Lower lobe of right lung (tissue), 2 donors: ENCODE results near the gene EMD. TPM values are rescaled to one million over a fixed set of nuclear protein-coding genes. Genes with fewer than 3 reads are reported as not detected.

Source experiments
- ATAC-seq, 2 donors: fragments of 200-7000 bp; cut with Tn5 transposase; one replicate each; pipeline ENCODE4 v1.9.1; 2020 to 2022; ENCODE audit warnings: mild to moderate bottlenecking in 2 of 2, moderate library complexity in 2 of 2
- DNase-seq: peaks from one replicate; pipeline ENCODE4 v3.0.0-alpha.2; 2020
- H3K27ac ChIP-seq: fragments of 200-600 bp; one replicate; pipeline ENCODE4 v1.8.0; 2022
- H3K27me3 ChIP-seq: fragments of 200-600 bp; one replicate; pipeline ENCODE4 v1.8.0; 2022; ENCODE audit warnings: low read depth
- H3K36me3 ChIP-seq: fragments of 200-600 bp; one replicate; pipeline ENCODE4 v1.8.0; 2022; ENCODE audit warnings: mild to moderate bottlenecking
- H3K4me1 ChIP-seq: fragments of 200-600 bp; one replicate; pipeline ENCODE4 v1.8.0; 2022
- H3K4me3 ChIP-seq: fragments of 200-600 bp; one replicate; pipeline ENCODE4 v1.8.0; 2022; ENCODE audit warnings: mild to moderate bottlenecking
- H3K9me3 ChIP-seq: fragments of 200-600 bp; one replicate; pipeline ENCODE4 v1.8.0; 2022
- CTCF ChIP-seq: fragments of 200-600 bp; IDR thresholded peaks from one replicate; pipeline ENCODE4 v1.8.0; 2022; ENCODE audit warnings: antibody characterized with exemption, mild to moderate bottlenecking
- intact Hi-C: fragments of 100-400 bp; cut with DNase I; formaldehyde crosslinking; loops from one replicate; pipeline ENCODE4 v1.11.0; 2022
- total RNA-seq: library from RNA; stranded (reverse); fragmentation: NEBNext Ultra II Directional; extraction: Animal tissue kit (Norgen Biotek cat#: 25700); gene quantifications from one replicate; pipeline ENCODE4 v1.2.1, GENCODE V29; 2021
- donor health status: DM: no; HTN: yes; CAD: no; lungs with severe emphysema.

Gene EMD
- total RNA-seq, 1 donor from 2014 or later: 50.9 TPM

GRCh38 chrX:154358011-154358410, 21.1 kb upstream of the EMD start:
- H3K27me3 ChIP-seq: no peaks in the 10 kb centered on the region
- H3K27ac ChIP-seq: no peak overlapping the region
- H3K9me3 ChIP-seq: no peaks in the 10 kb centered on the region
- intact Hi-C loops: no loop called here
- no peak overlapping the region for H3K4me3 ChIP-seq
- H3K4me1 ChIP-seq: peaks cover 12% of the 10 kb centered on the region
- TF ChIP-seq CTCF: no peak
- ATAC-seq (no peak), DNase-seq (no peak)
- H3K36me3 ChIP-seq: peaks cover 98% of the 10 kb centered on the region

DNA sequence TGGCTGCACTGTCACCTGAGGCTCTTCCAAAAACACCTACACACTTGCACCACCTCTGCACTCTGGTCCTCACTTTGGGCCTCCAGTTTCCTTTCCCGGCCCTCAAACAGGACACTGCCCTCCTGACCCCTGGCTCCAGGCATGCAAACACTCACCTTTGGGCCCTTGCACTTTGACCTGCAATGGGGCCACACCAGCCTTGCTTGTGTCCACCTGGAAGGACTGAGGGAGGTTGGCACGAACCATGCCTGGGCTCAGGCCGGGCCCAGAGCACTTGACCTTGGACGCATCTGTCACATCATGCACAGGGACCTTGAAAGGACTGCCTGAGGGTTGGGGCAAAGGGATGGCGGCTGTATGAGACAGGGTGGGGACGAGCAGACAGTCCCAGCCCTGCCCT, 20.3 kb upstream of the EMD start:
- no peak for DNase-seq
- Histone ChIP-seq H3K9me3 (no peaks in the 10 kb centered on the region), H3K4me3 (no peak overlapping the region), H3K27ac (no peak overlapping the region), H3K36me3 (peaks cover 98% of the 10 kb centered on the region), H3K27me3 (no peaks in the 10 kb centered on the region), H3K4me1 (peaks cover 8% of the 10 kb centered on the region)
- TF ChIP-seq CTCF: no peak
- intact Hi-C loops: no loop called here
- ATAC-seq: no peak

GRCh38 chrX:154359362-154360154, 19.5 kb upstream of the EMD start:
- no peak for ATAC-seq
- peaks cover 98% of the 10 kb centered on the region for H3K36me3 ChIP-seq
- H3K9me3 ChIP-seq: no peaks in the 10 kb centered on the region
- DNase-seq: no peak
- peaks cover 6% of the 10 kb centered on the region for H3K4me1 ChIP-seq
- intact Hi-C loops: no loop called here
- H3K27me3 ChIP-seq: no peaks in the 10 kb centered on the region
- no peak for TF ChIP-seq CTCF
- no peak overlapping the region for H3K4me3 ChIP-seq
- H3K27ac ChIP-seq: peak overlapping the region; percentile 24

DNA sequence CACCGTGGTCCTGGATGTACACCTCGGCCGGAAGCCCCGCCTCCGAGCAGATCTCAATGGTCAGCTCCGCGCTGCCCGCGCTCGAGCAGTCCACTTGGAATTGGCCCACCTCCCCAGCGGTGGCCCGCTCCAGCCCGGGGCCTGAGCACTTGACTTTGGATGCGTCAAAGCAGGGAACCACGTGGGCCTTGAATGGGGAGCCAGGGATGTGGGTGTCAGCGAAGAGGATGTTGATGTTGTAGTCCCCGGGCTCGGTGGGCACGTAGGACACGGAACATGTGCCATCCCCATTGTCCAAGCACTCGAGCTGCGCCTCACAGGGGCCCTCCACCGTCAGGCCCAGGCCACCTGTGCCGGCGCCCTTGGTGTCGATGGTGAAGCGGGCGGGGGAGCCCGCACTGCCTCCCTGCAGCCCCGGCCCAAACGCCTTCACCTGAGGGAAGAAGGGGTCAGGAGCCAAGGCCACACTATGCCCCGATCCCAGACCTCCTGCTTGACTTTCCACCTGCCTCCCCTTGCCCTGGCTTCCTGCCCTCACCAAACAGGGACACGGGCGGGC, 18.9 kb upstream of the EMD start:
- no peak for TF ChIP-seq CTCF
- H3K27me3 ChIP-seq: no peaks in the 10 kb centered on the region
- no peak for ATAC-seq
- peaks cover 6% of the 10 kb centered on the region for H3K4me1 ChIP-seq
- peaks cover 98% of the 10 kb centered on the region for H3K36me3 ChIP-seq
- no peak overlapping the region for H3K27ac ChIP-seq
- H3K4me3 ChIP-seq: no peak overlapping the region
- intact Hi-C loops: no loop called here
- no peaks in the 10 kb centered on the region for H3K9me3 ChIP-seq
- no peak for DNase-seq

GRCh38 chrX:154362085-154362742, 16.9 kb upstream of the EMD start:
- intact Hi-C loops: no loop called here
- TF ChIP-seq CTCF: no peak
- ATAC-seq (no peak), DNase-seq (no peak)
- Histone ChIP-seq H3K36me3 (peaks cover 98% of the 10 kb centered on the region), H3K4me3 (no peak overlapping the region), H3K9me3 (no peaks in the 10 kb centered on the region), H3K4me1 (peaks cover 14% of the 10 kb centered on the region), H3K27ac (no peak overlapping the region), H3K27me3 (no peaks in the 10 kb centered on the region)
